ENCODE results near the gene SLC6A6. TPM values are rescaled to one million over a fixed set of nuclear protein-coding genes. Genes with fewer than 3 reads are reported as not detected.
A peak's percentile ranks its signal among the peaks of the same experiment; 100 is the strongest.
"Not testable (repeated sequence)": the region's sequence is repeated elsewhere in the genome, so short reads cannot be mapped to it uniquely, and the experiment has no call there.

The SLC6A6 gene
- total RNA-seq, 1 experiment from 2014 or later = 58.6 TPM

- no peak for DNase-seq (ENCODE audit: low read depth)
Measured at GRCh38 chr3:14506626-14507304, 104.4 kb downstream of the SLC6A6 start.

- DNase-seq (ENCODE audit: low read depth) = peak; percentile 25
Measured at GRCh38 chr3:14507305-14507741, 104.9 kb downstream of the SLC6A6 start.

- no peak for DNase-seq (ENCODE audit: low read depth)
Measured at GRCh38 chr3:14507757-14508504, 105.5 kb downstream of the SLC6A6 start.

GRCh38 chr3:14508505-14508819 is 106.1 kb downstream of the SLC6A6 start:
- no peak for DNase-seq (ENCODE audit: low read depth)

- peak; percentile 32 for DNase-seq (ENCODE audit: low read depth)
Measured at GRCh38 chr3:14508966-14509795, 106.8 kb downstream of the SLC6A6 start.

GRCh38 chr3:14509796-14510100 is 107.3 kb downstream of the SLC6A6 start:
- no peak for DNase-seq (ENCODE audit: low read depth)

GRCh38 chr3:14510838-14511622 is 108.6 kb downstream of the SLC6A6 start:
- no peak for DNase-seq (ENCODE audit: low read depth)

- no peak for DNase-seq (ENCODE audit: low read depth)
Measured at GRCh38 chr3:14511623-14512280, 109.3 kb downstream of the SLC6A6 start.

- no peak for DNase-seq (ENCODE audit: low read depth)
Measured at GRCh38 chr3:14512281-14512941, 110.0 kb downstream of the SLC6A6 start.

- no peak for DNase-seq (ENCODE audit: low read depth)
Measured at GRCh38 chr3:14512942-14513327, 110.5 kb downstream of the SLC6A6 start.

GRCh38 chr3:14513566-14514322 is 111.3 kb downstream of the SLC6A6 start:
- DNase-seq (ENCODE audit: low read depth) = no peak

GRCh38 chr3:14514323-14514720 is 111.9 kb downstream of the SLC6A6 start:
- DNase-seq (ENCODE audit: low read depth) = no peak

- DNase-seq (ENCODE audit: low read depth) = not testable (repeated sequence)
Measured at GRCh38 chr3:14515526-14515925, 113.1 kb downstream of the SLC6A6 start.

- no peak for DNase-seq (ENCODE audit: low read depth)
Measured at GRCh38 chr3:14516738-14517345, 114.4 kb downstream of the SLC6A6 start.

GRCh38 chr3:14517601-14518431 is 115.4 kb downstream of the SLC6A6 start:
- no peak for DNase-seq (ENCODE audit: low read depth)

- no peak for DNase-seq (ENCODE audit: low read depth)
Measured at GRCh38 chr3:14518432-14518802, 116.0 kb downstream of the SLC6A6 start.

- no peak for DNase-seq (ENCODE audit: low read depth)
Measured at GRCh38 chr3:14518893-14519292, 116.5 kb downstream of the SLC6A6 start.

GRCh38 chr3:14519406-14519805 is 117.0 kb downstream of the SLC6A6 start:
- no peak for DNase-seq (ENCODE audit: low read depth)

GRCh38 chr3:14520149-14520548 is 117.7 kb downstream of the SLC6A6 start:
- no peak for DNase-seq (ENCODE audit: low read depth)
